ENCODE data around the gene FERMT3.

GRCh38 chr11:64157631-64158394 is 48.7 kb upstream of the FERMT3 start:
- TF ChIP-seq CTCF (IDR thresholded peaks at IDR 0.05) (no peak), POLR2A (IDR thresholded peaks at IDR 0.05) (no peak)

Measured in Peyer's patch (tissue), 4 donors.